K562 (cell line): ENCODE data around the gene AGPAT3. TPM values are rescaled to one million over a fixed set of nuclear protein-coding genes. Genes with fewer than 3 reads are reported as not detected.

Experiments
- ATAC-seq: fragments of 200-7000 bp; cut with Tn5 transposase; 3 replicates; pipeline ENCODE4 v1.9.1; 2020; ENCODE audit warnings: moderate library complexity
- BruUV-seq: library from RNA; stranded (reverse); fragments of 400-500 nt; replicated peaks from 2 replicates; lab custom pipeline; 2021; lab: Mats Ljungman, UMichigan
- CTCF ChIA-PET: fragments of 300-600 bp; formaldehyde crosslinking; extraction: SDS; loops from one replicate; lab custom pipeline; 2021; ENCODE audit warnings: low intra/inter-chr PET ratio; lab: Yijun Ruan, JAX
- POLR2A ChIA-PET: fragments of 300-600, 350-650 bp; sonication (Branson Sonifier 250); formaldehyde crosslinking; extraction: SDS; loops from one replicate; lab custom pipeline; 2021; ENCODE audit warnings: antibody characterized with exemption, inconsistent platforms; lab: Yijun Ruan, JAX
- DNase-seq, 4 experiments: peaks; one replicate each; pipeline versions ENCODE4 v3.0.0 to v3.0.0-alpha.2; 2011 to 2018; ENCODE audit warnings: low spot score in 3 of 4, mixed read lengths in 3 of 4; ENCODE audit errors: extremely low read depth in 1 of 4
- FAIRE-seq: peaks from 2 replicates; lab custom pipeline; 2011; peaks lifted over from hg19 to GRCh38; lab: Jason Lieb, UNC
- H2AFZ ChIP-seq: 2 replicates; pipeline ENCODE4 v1.6.0; 2011; ENCODE audit warnings: low read depth, low read length, control low read depth, inconsistent platforms
- H3K27ac ChIP-seq: fragments of 200-600 bp; 3 replicates; pipeline ENCODE4 v1.8.0; 2011; ENCODE audit warnings: low read depth, mild to moderate bottlenecking, control low read depth, inconsistent platforms, low read length, moderate library complexity, mixed read lengths; ENCODE audit errors: extremely low read depth
- H3K27me3 ChIP-seq, 2 experiments: fragments of 300-600 bp in 1 of 2; 2 replicates in 1 of 2; 3 replicates in 1 of 2; pipeline versions ENCODE4 v1.6.0 to v1.8.0; 2011; ENCODE audit warnings: inconsistent platforms in 2 of 2, low read length in 2 of 2, mild to moderate bottlenecking in 1 of 2, mixed read lengths in 1 of 2, moderate library complexity in 1 of 2; ENCODE audit not compliant: control insufficient read depth in 2 of 2, insufficient read depth in 2 of 2
- H3K36me3 ChIP-seq: fragments of 300-600 bp; 3 replicates; pipeline ENCODE4 v1.8.0; 2011; ENCODE audit warnings: mild to moderate bottlenecking, low read length, inconsistent platforms; ENCODE audit not compliant: control insufficient read depth, insufficient read depth
- H3K4me1 ChIP-seq, 2 experiments: fragments of 200-600 bp in 1 of 2; replicated peaks in 1 of 2; 2 replicates in 1 of 2; 3 replicates in 1 of 2; pipeline versions ENCODE4 v1.5.1 to v1.8.0; 2011; ENCODE audit warnings: inconsistent platforms in 2 of 2, low read length in 2 of 2, mild to moderate bottlenecking in 1 of 2, mixed read lengths in 1 of 2, moderate library complexity in 1 of 2; ENCODE audit not compliant: control insufficient read depth in 2 of 2, insufficient read depth in 2 of 2
- H3K4me2 ChIP-seq: 2 replicates; pipeline ENCODE4 v1.6.1; 2011; ENCODE audit warnings: low read length, control low read depth, inconsistent platforms, mixed read lengths; ENCODE audit not compliant: insufficient read depth
- H3K4me3 ChIP-seq: fragments of 200-600 bp; sonication (generic), shearing (Covaris generic); 2 replicates; pipeline ENCODE4 v1.5.1; 2016; ENCODE audit warnings: control low read depth, inconsistent platforms
- H3K79me2 ChIP-seq: fragments of 200-600 bp; 3 replicates; pipeline ENCODE4 v1.8.0; 2011; ENCODE audit warnings: low read length, inconsistent platforms; ENCODE audit not compliant: control insufficient read depth, insufficient read depth
- H3K9ac ChIP-seq, 2 experiments: 2 replicates each; pipeline versions ENCODE4 v1.6.0 to v1.6.1; 2011; ENCODE audit warnings: low read depth in 2 of 2, low read length in 2 of 2, control low read depth in 1 of 2, inconsistent platforms in 1 of 2, mild to moderate bottlenecking in 1 of 2, mixed read lengths in 1 of 2; ENCODE audit not compliant: insufficient read depth in 1 of 2
- H3K9me1 ChIP-seq: one replicate; pipeline ENCODE4 v1.6.0; 2011; ENCODE audit warnings: inconsistent platforms, mild to moderate bottlenecking, low read length, moderate library complexity; ENCODE audit not compliant: control insufficient read depth, insufficient read depth
- H3K9me3 ChIP-seq: replicated peaks from 2 replicates; pipeline ENCODE4 v1.5.1; 2011; ENCODE audit warnings: low read depth, low read length, inconsistent platforms; ENCODE audit not compliant: control insufficient read depth, insufficient read depth
- H4K20me1 ChIP-seq: replicated peaks from 2 replicates; pipeline ENCODE4 v1.6.1; 2011; ENCODE audit warnings: low read length, inconsistent platforms, mixed read lengths; ENCODE audit not compliant: control insufficient read depth, insufficient read depth
- NFE2 ChIP-seq: IDR thresholded peaks from 2 replicates; pipeline ENCODE4 v1.6.1; 2014; ENCODE audit warnings: antibody characterized with exemption, low read depth
- POLR2G ChIP-seq: fragments of 200-400 bp; formaldehyde crosslinking; IDR thresholded peaks from 2 replicates; pipeline ENCODE4 v1.6.1; 2017; ENCODE audit warnings: low read depth, mild to moderate bottlenecking, antibody characterized with exemption, low read length, moderate library complexity
- SMARCA5 ChIP-seq: fragments of 450-650 bp; IDR thresholded peaks from 2 replicates; pipeline ENCODE4 v1.6.1; 2016
- WGBS: fragments of 100-300 bp; shearing (Covaris generic); methylation state at CpG from one replicate; pipeline ENCODE4 v1.1.6; 2016; ENCODE audit warnings: low coverage, mixed read lengths; ENCODE audit not compliant: insufficient coverage; ENCODE audit errors: missing lambda C conversion rate; 5-methylcytosine and 5-hydroxymethylcytosine counted together
- in situ Hi-C: fragments of 300-500 bp; cut with MboI; formaldehyde crosslinking; loops from 4 replicates; pipeline ENCODE4 v1.15.0; 2018; ENCODE audit warnings: inconsistent platforms, mixed read lengths
- intact Hi-C: fragments of 100-400 bp; cut with micrococcal nuclease; formaldehyde crosslinking; loops from 2 replicates; pipeline ENCODE4 v1.14.2; 2022
- polyA plus RNA-seq, 8 experiments: library from polyadenylated mRNA; depleted of rRNA in 4 of 8; stranded (reverse) in 5 of 8; unstranded in 3 of 8; fragments of >200 nt; fragmentation: Nextera tagmentation in 2 of 8; fragmentation: Illumina TruSeq in 1 of 8; extraction: Ambion mirVana in 2 of 8; extraction: Trizol in 1 of 8; gene quantifications; 2 replicates each; pipeline versions ENCODE4 v1.2.1 to v1.2.3, GENCODE V29; 2011 to 2014; ENCODE audit warnings: inconsistent platforms in 1 of 8, missing spikeins in 1 of 8
- total RNA-seq, 7 experiments: library from RNA; depleted of rRNA in 6 of 7; stranded (reverse); fragments of >200 nt in 6 of 7; fragmentation: Illumina TruSeq in 2 of 7; extraction: Trizol in 2 of 7; gene quantifications; 2 replicates each; pipeline versions ENCODE4 v1.2.1 to v1.2.3, GENCODE V29; 2011 to 2021; ENCODE audit warnings: low replicate concordance in 1 of 7
- TF ChIP-seq, protein P1 (sequence below): fragments of 450-650 bp; IDR thresholded peaks from 2 replicates; pipeline ENCODE4 v1.6.1; 2016; ENCODE audit warnings: mild to moderate bottlenecking
- TF ChIP-seq, protein P2 (sequence below): fragments of 450-650 bp; formaldehyde crosslinking; IDR thresholded peaks from 2 replicates; pipeline ENCODE4 v1.4.0; 2022; ENCODE audit warnings: missing genetic modification characterization

The AGPAT3 gene
- total and polyA plus RNA-seq, 9 of the 15 experiments (the other 6 are each of a cell fraction or from before 2014, with no cell fraction given): 1.5 to 88.4 (median 35.7) TPM

GRCh38 chr21:43825242-43825935 is 39.6 kb upstream of the AGPAT3 start (continued):
- TF ChIP-seq, protein P1, sequence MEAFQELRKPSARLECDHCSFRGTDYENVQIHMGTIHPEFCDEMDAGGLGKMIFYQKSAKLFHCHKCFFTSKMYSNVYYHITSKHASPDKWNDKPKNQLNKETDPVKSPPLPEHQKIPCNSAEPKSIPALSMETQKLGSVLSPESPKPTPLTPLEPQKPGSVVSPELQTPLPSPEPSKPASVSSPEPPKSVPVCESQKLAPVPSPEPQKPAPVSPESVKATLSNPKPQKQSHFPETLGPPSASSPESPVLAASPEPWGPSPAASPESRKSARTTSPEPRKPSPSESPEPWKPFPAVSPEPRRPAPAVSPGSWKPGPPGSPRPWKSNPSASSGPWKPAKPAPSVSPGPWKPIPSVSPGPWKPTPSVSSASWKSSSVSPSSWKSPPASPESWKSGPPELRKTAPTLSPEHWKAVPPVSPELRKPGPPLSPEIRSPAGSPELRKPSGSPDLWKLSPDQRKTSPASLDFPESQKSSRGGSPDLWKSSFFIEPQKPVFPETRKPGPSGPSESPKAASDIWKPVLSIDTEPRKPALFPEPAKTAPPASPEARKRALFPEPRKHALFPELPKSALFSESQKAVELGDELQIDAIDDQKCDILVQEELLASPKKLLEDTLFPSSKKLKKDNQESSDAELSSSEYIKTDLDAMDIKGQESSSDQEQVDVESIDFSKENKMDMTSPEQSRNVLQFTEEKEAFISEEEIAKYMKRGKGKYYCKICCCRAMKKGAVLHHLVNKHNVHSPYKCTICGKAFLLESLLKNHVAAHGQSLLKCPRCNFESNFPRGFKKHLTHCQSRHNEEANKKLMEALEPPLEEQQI: no peak
- TF ChIP-seq SMARCA5: peak; percentile 56; the same call in 1 of the 2 replicates

DNA sequence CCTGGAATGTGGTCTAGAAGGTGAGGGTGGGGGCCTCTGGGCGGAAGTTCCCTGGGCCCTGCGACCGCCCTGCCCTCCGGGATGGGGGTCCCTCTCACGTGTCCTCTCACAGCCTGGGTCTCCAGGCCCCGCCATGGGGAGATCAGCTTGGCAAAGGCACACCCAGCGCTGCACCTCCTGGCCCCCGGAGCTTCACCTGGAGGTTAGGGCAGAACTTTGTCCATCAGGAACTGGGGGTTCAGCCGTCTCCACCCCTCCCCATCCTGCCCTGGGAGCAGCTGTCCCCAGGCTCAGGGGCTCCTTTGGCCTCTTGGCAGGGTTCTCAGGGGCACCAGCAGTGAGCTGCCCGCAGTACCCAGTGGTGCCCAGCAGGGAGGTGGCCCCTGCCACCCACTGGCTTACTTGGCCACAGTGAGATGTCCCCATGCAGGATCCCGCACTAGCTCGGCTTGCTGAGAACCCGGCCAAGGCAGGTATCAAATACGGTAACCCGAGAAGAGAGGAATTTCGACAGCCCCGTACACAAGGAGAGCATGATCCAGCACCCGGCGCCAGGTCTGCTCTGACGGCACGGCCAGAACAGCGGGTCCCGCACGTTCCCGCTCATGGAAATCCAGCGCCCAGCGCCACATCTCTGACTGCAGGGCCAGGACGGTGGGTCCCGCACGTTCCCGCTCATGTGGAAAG is 38.9 kb upstream of the AGPAT3 start:
- Histone ChIP-seq H3K36me3 (no peaks in the 10 kb centered on the region), H3K4me1 (peaks cover 19 to 51% of the 10 kb centered on the region in 2 experiments), H3K79me2 (no peaks in the 10 kb centered on the region), H3K4me3 (no peak overlapping the region), H3K9ac (peak overlapping the region in 1 of 2 experiments; percentile 19; a peak in 1 of 4 replicates), H3K27me3 (no peaks in the 10 kb centered on the region), H4K20me1 (peaks cover 5% of the 10 kb centered on the region; the same call in 1 of the 2 replicates), H3K9me3 (no peaks in the 10 kb centered on the region), H2AFZ (no peak overlapping the region), H3K9me1 (no peaks in the 10 kb centered on the region), H3K27ac (no peak overlapping the region), H3K4me2 (no peak overlapping the region)
- ChIA-PET CTCF (no interaction called here), POLR2A (interaction anchor here (0.6 to 2.1 kb wide), 12 partner anchors 8 to 925 kb away, joined by 3 to 7 read pairs (median 3); no protein-coding TSS in a partner anchor)
- FAIRE-seq: no peak
- in situ Hi-C loops: no loop called here
- no peak for ATAC-seq
- intact Hi-C loops: no loop called here
- WGBS: 75% methylated on average over 28 of the region's 31 CpGs
- TF ChIP-seq POLR2G (peak; percentile 62; the same call in 1 of the 2 replicates), NFE2 (no peak)
- TF ChIP-seq, protein P2, sequence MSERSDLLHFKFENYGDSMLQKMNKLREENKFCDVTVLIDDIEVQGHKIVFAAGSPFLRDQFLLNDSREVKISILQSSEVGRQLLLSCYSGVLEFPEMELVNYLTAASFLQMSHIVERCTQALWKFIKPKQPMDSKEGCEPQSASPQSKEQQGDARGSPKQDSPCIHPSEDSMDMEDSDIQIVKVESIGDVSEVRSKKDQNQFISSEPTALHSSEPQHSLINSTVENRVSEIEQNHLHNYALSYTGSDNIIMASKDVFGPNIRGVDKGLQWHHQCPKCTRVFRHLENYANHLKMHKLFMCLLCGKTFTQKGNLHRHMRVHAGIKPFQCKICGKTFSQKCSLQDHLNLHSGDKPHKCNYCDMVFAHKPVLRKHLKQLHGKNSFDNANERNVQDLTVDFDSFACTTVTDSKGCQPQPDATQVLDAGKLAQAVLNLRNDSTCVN (CRISPR knock-in tag): no peak
- DNase-seq: no peak
- BruUV-seq: no TSS peak
